Endothelial cell of umbilical vein (primary cell): ENCODE results near the gene ACTL8. TPM values are rescaled to one million over a fixed set of nuclear protein-coding genes. Genes with fewer than 3 reads are reported as not detected.

ENCODE experiments used
- BruUV-seq: library from RNA; stranded (reverse); fragments of 400-500 nt; replicated peaks from 2 replicates; lab custom pipeline; 2021; lab: Mats Ljungman, UMichigan
- CTCF ChIA-PET: fragments of 300-600, 350-600 bp; sonication (Branson Sonifier 250); formaldehyde crosslinking; loops from one replicate; lab custom pipeline; 2021; ENCODE audit warnings: antibody characterized with exemption, inconsistent platforms; lab: Charles Lee
- POLR2A ChIA-PET: fragments of 300-600, 350-600 bp; sonication (Branson Sonifier 250); formaldehyde crosslinking; loops from one replicate; lab custom pipeline; 2021; ENCODE audit warnings: antibody characterized with exemption, inconsistent platforms; lab: Charles Lee
- DNase-seq: peaks from one replicate; pipeline ENCODE4 v3.0.0-alpha.2; 2011; ENCODE audit warnings: low read depth, low spot score
- FAIRE-seq: peaks from 2 replicates; lab custom pipeline; 2011; peaks lifted over from hg19 to GRCh38; lab: Jason Lieb, UNC
- H2AFZ ChIP-seq: 2 replicates; pipeline ENCODE4 v1.6.0; 2012; ENCODE audit warnings: low read depth, low read length, control low read depth, inconsistent platforms
- H3K27ac ChIP-seq: 2 replicates; pipeline ENCODE4 v1.5.1; 2011; ENCODE audit warnings: low read depth, mild to moderate bottlenecking, control low read depth, low read length, moderate library complexity; ENCODE audit not compliant: insufficient read depth
- H3K27me3 ChIP-seq, 2 experiments: 2 replicates each; pipeline versions ENCODE4 v1.6.0 to v1.6.1; 2011; ENCODE audit warnings: low read length in 2 of 2, mixed read lengths in 1 of 2; ENCODE audit not compliant: control insufficient read depth in 2 of 2, insufficient read depth in 2 of 2
- H3K36me3 ChIP-seq, 2 experiments: 2 replicates in 1 of 2; 3 replicates in 1 of 2; pipeline ENCODE4 v1.5.1; 2011; ENCODE audit warnings: low read length in 2 of 2, mild to moderate bottlenecking in 1 of 2, moderate library complexity in 1 of 2; ENCODE audit not compliant: control insufficient read depth in 2 of 2, insufficient read depth in 2 of 2; ENCODE audit errors: extremely low read depth in 1 of 2
- H3K4me1 ChIP-seq: 3 replicates; pipeline ENCODE4 v1.5.1; 2011; ENCODE audit warnings: mild to moderate bottlenecking, low read length; ENCODE audit not compliant: control insufficient read depth, insufficient read depth; ENCODE audit errors: extremely low read depth
- H3K4me2 ChIP-seq: 2 replicates; pipeline ENCODE4 v1.6.1; 2011; ENCODE audit warnings: low read length, control low read depth, mixed read lengths; ENCODE audit not compliant: insufficient read depth
- H3K4me3 ChIP-seq, 3 experiments: fragments of 200-600 bp in 1 of 3; sonication (generic), shearing (Covaris generic) in 1 of 3; replicated peaks in 1 of 3; 2 replicates each; pipeline ENCODE4 v1.5.1; 2011 to 2016; ENCODE audit warnings: control low read depth in 3 of 3, low read length in 3 of 3, mild to moderate bottlenecking in 2 of 3, inconsistent platforms in 1 of 3, low read depth in 1 of 3, moderate library complexity in 1 of 3; ENCODE audit not compliant: insufficient read depth in 1 of 3
- H3K79me2 ChIP-seq: 2 replicates; pipeline ENCODE4 v1.6.0; 2012; ENCODE audit warnings: low read length, inconsistent platforms; ENCODE audit not compliant: control insufficient read depth, insufficient read depth
- H3K9ac ChIP-seq: replicated peaks from 2 replicates; pipeline ENCODE3; 2011; ENCODE audit warnings: low read length, control low read depth; ENCODE audit not compliant: insufficient read depth; ENCODE audit errors: extremely low read depth
- H3K9me1 ChIP-seq: replicated peaks from 3 replicates; pipeline ENCODE4 v1.6.0; 2011; ENCODE audit warnings: mild to moderate bottlenecking, low read length; ENCODE audit not compliant: control insufficient read depth, insufficient read depth; ENCODE audit errors: extremely low read depth
- H3K9me3 ChIP-seq: replicated peaks from 2 replicates; pipeline ENCODE4 v1.5.1; 2012; ENCODE audit warnings: low read length, inconsistent platforms; ENCODE audit not compliant: control insufficient read depth, insufficient read depth
- H4K20me1 ChIP-seq: replicated peaks from 2 replicates; pipeline ENCODE3; 2011; ENCODE audit warnings: mild to moderate bottlenecking, low read length; ENCODE audit not compliant: control insufficient read depth, insufficient read depth; ENCODE audit errors: extremely low read depth
- CTCF ChIP-seq, 2 donors: IDR thresholded peaks; 1 replicate in 1 of 2; 2 replicates in 1 of 2; pipeline ENCODE4 v1.5.1; 2011; ENCODE audit warnings: low read length in 2 of 2, mild to moderate bottlenecking in 2 of 2, moderate library complexity in 2 of 2, control low read depth in 1 of 2, inconsistent platforms in 1 of 2, low read depth in 1 of 2; ENCODE audit not compliant: insufficient read depth in 1 of 2; ENCODE audit errors: extremely low read depth in 1 of 2
- EZH2 ChIP-seq: IDR thresholded peaks from 2 replicates; pipeline ENCODE4 v1.6.1; 2012; ENCODE audit warnings: borderline replicate concordance, low read depth, mild to moderate bottlenecking, moderate library complexity, low read length, inconsistent platforms; ENCODE audit not compliant: severe bottlenecking
- FOS ChIP-seq: IDR thresholded peaks from 2 replicates; pipeline ENCODE4 v1.6.1; 2011; ENCODE audit warnings: mild to moderate bottlenecking, low read length, moderate library complexity, borderline replicate concordance; ENCODE audit not compliant: insufficient read depth
- GATA2 ChIP-seq: IDR thresholded peaks from 2 replicates; pipeline ENCODE4 v1.7.0; 2011; ENCODE audit warnings: low read depth, mild to moderate bottlenecking, moderate library complexity, mixed read lengths, low read length; ENCODE audit not compliant: insufficient read length, insufficient read depth
- JUN ChIP-seq: IDR thresholded peaks from 2 replicates; pipeline ENCODE4 v1.6.1; 2011; ENCODE audit warnings: borderline replicate concordance, low read depth; ENCODE audit not compliant: insufficient read length, insufficient read depth
- MYC ChIP-seq: IDR thresholded peaks from one replicate; pipeline ENCODE4 v1.6.1; 2011; ENCODE audit warnings: mild to moderate bottlenecking, low read depth, low read length
- POLR2A ChIP-seq: IDR thresholded peaks from 2 replicates; pipeline ENCODE4 v1.6.1; 2012; ENCODE audit warnings: low read depth, mild to moderate bottlenecking, control low read depth, low read length
- POLR2AphosphoS5 ChIP-seq: IDR thresholded peaks from 2 replicates; pipeline ENCODE4 v1.6.1; 2012; ENCODE audit warnings: low read depth, mild to moderate bottlenecking, control low read depth, low read length, moderate library complexity; ENCODE audit not compliant: insufficient read depth
- dilution Hi-C: fragments of 300-500 bp; cut with MboI; formaldehyde crosslinking; loops from one replicate; pipeline ENCODE4 v1.15.0; 2019; ENCODE audit warnings: low sequenced_read_pairs; ENCODE audit not compliant: extremely low pct_ligation_motif_present
- intact Hi-C: fragments of 100-400 bp; cut with micrococcal nuclease; formaldehyde crosslinking; loops from one replicate; pipeline ENCODE4 v1.10.0; 2022
- polyA plus RNA-seq, 4 experiments: library from polyadenylated mRNA; depleted of rRNA in 3 of 4; stranded (reverse) in 3 of 4; unstranded in 1 of 4; fragments of >200 nt; gene quantifications; 2 replicates each; pipeline versions ENCODE4 v1.2.1 to v1.2.3, GENCODE V29; 2011 to 2012; ENCODE audit warnings: missing spikeins in 1 of 4
- total RNA-seq: library from RNA; stranded (reverse); gene quantifications from 2 replicates; pipeline ENCODE4 v1.2.3, GENCODE V29; 2021
- TF ChIP-seq, protein P1 (sequence below): IDR thresholded peaks from 2 replicates; pipeline ENCODE4 v1.6.1; 2011; ENCODE audit not compliant: insufficient read depth, insufficient read length

ACTL8 gene
- total and polyA plus RNA-seq, 2 donors (not counting 3 experiments of a cell fraction or from before 2014, with no cell fraction given), result not detected

- Histone ChIP-seq H3K4me1 (no peaks in the 10 kb centered on the region), H3K27ac (no peak overlapping the region), H3K36me3 (no peaks in the 10 kb centered on the region), H3K79me2 (no peaks in the 10 kb centered on the region), H3K9ac (no peak overlapping the region), H4K20me1 (no peaks in the 10 kb centered on the region), H3K4me2 (no peak overlapping the region), H3K9me3 (peaks cover 1% of the 10 kb centered on the region), H2AFZ (no peak overlapping the region), H3K9me1 (no peaks in the 10 kb centered on the region), H3K27me3 (no peaks in the 10 kb centered on the region), H3K4me3 (no peak overlapping the region)
- intact Hi-C loops, result no loop called here
- FAIRE-seq (no peak), DNase-seq (no peak)
- TF ChIP-seq FOS, result no peak
- TF ChIP-seq GATA2, result no peak
- TF ChIP-seq MYC, result no peak
- no peak for TF ChIP-seq CTCF (IDR thresholded peaks at IDR 0.05; ENCODE audit: extremely low read depth in 1 of 2, insufficient read depth in 1 of 2, low read depth in 1 of 2, low read length in 2 of 2)
- TF ChIP-seq, protein P1, sequence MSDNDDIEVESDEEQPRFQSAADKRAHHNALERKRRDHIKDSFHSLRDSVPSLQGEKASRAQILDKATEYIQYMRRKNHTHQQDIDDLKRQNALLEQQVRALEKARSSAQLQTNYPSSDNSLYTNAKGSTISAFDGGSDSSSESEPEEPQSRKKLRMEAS, result no peak
- TF ChIP-seq POLR2A, result no peak
- TF ChIP-seq JUN, result no peak
- TF ChIP-seq EZH2, result no peak
- TF ChIP-seq POLR2AphosphoS5, result no peak
- POLR2A ChIA-PET, result no interaction called here
- CTCF ChIA-PET, result no interaction called here
- no TSS peak for BruUV-seq
- dilution Hi-C loops, result no loop called here
Observed at GRCh38 chr1:17829579-17829978, 74.4 kb downstream of the ACTL8 start.
